Right ventricle myocardium superior (tissue), 1 donor: ENCODE data around the gene PPP1CA. TPM values are rescaled to one million over a fixed set of nuclear protein-coding genes. Genes with fewer than 3 reads are reported as not detected.

Experiments
- ATAC-seq: fragments of 200-7000 bp; cut with Tn5 transposase; one replicate; pipeline ENCODE4 v1.9.1; 2020; ENCODE audit warnings: mild to moderate bottlenecking; ENCODE audit not compliant: poor library complexity
- DNase-seq: peaks from one replicate; pipeline ENCODE4 v3.0.0-alpha.2; 2020
- intact Hi-C: fragments of 100-400 bp; cut with DNase I; formaldehyde crosslinking; loops from one replicate; pipeline ENCODE4 v1.11.2; 2022
- total RNA-seq: library from RNA; stranded (reverse); fragmentation: NEBNext Ultra II Directional; extraction: Animal tissue kit (Norgen Biotek cat#: 25700); gene quantifications from one replicate; pipeline ENCODE4 v1.2.1, GENCODE V29; 2021
- donor health status: DM: no; HTN: yes; CAD: no; lungs with severe emphysema.

Gene PPP1CA
- total RNA-seq, 1 donor from 2014 or later: 103 TPM

DNA sequence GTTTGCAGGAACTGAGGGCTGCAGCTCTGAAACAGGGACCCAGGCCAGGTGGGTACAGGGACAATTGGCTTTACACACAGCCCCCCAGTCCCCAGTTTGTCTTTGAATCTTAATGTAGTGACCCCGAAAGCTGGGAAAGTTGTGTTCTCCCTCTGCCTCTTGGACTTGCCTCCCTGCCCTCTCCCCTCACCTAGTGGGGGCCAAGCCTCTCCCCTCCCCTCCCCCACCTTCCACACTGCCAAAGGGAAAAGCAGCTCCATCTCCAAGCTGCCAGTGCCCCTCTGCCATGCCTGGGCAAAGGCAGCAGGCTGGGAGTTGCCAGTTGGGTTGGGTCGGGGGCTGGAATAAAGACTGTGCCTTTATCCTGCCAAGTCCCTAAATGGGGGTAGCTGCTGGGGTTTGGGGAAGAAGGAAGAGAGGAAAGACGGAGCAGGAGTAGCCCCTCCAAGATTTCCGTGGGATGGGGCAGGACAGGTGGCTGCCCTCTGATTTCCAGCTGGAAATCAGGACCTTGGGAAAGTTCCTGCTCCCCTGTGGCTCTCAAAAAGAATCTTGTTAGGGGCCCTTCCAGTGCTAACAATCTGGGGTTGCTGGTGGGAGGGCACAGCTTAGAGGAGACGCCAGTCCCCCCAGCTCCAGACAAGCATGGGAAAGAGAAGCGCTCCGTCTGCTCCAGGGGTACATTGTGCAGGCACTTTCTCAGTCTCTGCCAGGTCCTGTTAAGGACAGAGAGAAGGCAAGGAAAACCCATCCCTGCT, 25.4 kb downstream of the PPP1CA start:
- no peak for DNase-seq
- intact Hi-C loops: no loop called here
- ATAC-seq: no peak

DNA sequence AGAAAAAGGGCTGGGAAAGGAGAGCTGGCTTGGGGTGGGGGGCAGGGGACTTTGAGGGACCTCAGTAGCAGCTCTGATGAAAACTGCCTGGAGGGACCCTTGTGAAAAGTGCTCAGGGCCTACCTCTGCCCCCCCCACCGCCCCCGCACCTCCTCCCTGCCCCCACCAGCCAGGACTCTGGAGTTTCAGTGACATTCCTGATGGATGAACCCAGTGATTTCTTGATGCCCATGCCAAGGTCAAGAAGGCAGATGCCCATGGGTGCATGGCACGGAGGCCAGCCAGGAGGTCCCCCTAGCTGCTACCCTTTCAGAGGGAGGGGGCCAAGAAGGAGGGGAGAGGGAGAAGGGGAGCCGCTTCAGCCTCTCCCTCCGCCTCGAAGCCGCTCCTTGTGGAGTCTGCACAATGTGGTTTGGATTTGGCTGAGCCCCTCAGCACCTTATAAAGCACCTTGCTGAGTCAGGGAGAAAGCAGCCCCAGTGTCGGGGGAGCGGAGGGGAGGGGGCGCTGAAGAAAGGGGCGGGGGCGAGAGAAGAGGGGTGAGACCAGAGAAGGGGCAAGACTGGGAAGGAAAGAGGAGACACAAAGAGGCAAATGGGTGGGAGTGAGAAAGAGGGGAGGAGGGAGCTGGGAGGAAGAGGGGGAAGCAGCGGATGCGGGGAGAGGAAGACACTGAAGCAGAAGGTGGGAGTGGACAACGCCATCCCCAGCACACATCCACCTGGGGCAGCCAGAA, 26.2 kb downstream of the PPP1CA start:
- no peak for DNase-seq
- intact Hi-C loops: no loop called here

DNA sequence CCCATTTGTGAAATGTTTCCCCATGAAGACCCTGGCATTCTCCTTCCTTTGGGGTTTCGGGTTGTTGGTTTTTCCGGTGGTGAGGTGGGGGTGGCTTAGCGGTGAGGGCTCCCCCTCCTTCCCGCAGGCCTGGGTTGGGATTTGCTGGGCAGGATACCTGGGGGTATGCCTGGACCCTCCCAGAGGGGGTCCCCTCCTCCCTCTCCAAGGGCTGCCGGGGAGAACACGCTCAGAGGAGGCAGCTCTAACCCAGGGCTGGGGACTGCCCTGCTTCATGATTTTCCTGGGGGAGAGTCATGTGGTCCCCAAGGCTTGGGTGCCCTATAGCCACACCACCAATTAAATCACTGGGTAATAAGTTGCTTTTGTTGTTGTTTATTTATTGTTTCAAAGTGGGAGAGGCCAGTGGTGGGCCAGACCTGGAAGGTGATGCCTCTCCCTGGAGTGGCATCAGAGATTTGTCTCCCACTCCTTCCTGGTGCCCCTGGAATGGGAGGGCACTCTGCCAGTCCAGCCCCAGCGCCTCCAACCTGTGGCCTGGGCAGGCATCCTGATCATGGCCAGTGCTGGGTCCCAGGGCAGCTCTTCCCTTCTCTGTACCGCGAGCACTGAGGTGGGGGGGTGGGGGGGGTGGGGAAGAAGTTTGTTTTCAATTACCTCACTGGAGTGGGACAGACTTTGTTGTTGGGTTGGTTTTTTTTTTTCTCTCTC, 26.9 kb downstream of the PPP1CA start:
- DNase-seq (no peak), ATAC-seq (no peak)
- intact Hi-C loops: no loop called here

More for the DNA sequence above, 26.2 kb downstream of the PPP1CA start:
- ATAC-seq: no peak

DNA sequence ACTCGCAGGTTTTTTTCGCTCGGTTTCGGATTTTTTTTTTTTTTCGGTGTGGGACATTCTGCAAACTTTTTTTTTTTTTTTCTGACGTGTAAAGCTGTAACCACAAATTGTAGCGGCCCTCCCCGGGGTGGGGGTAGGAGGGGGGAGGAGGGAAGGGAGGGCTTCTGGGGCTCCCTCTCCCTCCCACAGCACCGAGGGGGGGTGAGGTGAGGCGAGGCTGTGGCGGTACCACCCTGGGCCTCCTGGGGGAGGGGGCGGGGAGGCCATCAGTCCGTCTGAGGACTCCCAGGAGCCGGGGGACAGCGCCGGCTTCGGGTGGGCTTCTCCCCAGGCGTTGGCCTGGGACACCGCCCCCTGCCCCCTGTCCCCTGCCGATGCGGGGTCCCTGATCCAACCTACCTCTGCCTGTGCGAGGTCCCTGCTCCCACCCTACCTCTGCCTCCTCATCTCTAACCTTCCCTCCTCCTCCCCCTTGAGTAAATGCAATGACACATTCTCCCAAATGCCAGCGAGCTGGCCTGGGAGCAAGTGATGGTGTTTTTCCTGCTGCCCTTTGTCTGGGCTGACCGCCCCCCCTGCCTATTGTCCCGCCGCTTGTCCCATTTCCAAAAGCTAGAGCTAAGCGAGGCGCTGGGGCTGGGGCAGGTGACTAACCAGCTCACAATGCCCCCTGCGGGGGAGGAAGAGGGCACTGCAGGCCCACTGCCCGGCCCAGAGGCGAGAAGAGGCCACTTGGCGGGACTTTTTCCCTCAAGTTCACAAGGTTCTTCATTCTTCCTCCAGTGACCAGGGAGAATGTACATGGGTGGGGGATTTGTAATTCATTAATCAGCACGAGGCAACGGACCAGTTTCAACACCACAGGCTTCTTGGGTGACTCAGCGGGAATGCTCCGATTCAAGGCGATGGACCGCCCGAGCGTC, 27.7 kb downstream of the PPP1CA start:
- DNase-seq: peak; percentile 79
- ATAC-seq: peak; percentile 53
- intact Hi-C loops: no loop called here

DNA sequence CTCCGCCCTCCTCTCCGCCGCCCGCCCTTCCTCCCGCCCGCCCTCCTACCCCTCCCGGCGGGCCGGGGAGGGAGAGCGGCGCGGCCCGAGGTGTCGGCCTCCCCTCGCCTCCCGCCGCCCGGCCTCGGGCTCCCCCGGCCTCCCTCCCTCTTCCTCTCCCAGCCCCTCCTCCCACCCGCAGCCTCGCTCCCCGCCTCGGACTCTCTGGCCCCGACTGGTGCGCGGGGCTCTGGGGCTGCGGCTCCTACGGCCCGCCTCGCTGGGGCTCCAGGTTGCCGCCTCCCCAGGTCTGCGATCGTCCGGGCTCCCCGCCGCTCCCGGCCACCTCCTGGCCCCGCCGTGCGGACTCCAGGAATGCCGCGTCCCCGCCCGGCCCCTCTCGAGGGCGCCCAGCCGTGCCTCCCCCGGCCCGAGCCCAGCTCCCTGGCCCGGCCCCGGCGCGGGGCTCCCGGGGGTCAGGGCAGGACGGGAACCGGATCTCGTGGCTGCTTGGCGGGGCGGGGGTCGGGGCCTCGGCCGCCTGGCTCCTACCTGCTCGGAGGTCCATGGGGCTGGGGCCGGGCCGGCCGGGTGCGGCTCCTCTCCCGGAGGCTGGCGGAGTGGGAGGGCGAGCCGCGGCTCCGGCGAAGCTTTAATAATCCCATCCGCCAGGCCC, 28.5 kb downstream of the PPP1CA start, which contains the start of gene CLCF1:
Gene CLCF1, minus strand, starts transcription at position 606 of the 655 bp plus-strand sequence. Its CDS starts 59 bp downstream, at position 547.
- peak; percentile 75 for DNase-seq
- intact Hi-C loops: no loop called here

DNA sequence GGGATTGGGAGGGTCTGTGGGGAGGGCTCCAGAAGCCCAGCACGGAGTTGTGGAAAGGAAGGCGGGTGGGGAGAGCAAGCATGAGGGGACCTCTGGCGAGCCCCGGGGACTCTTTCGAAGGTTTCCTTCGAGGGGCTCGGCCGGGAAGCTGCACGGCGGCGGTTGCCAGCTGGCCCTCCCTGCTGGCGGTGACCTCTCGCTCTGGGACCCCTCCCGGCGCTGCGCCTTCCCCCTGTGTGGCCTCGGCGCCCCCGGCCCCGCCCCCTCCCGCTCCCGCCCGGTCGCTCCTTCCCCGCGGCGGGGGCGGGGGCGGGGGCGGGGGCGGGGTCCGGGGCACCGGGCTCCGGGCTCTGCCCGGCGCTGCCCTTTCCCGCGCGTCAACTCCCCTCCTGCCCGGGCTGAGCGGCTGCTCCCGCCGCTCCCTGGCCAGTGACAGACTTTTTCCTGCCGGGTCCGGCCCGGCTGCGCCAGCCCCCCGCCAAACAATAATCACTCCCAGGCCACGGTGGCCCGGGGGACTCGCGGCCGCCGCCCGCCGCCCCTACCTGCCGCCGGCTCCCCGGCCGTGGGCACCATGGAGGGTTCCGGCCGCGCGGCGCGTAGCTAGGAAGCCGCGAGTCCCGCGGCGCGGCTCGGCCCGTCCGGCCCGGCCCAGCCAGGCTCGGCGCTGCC, 29.2 kb downstream of the PPP1CA start:
- intact Hi-C loops: no loop called here
- peak; percentile 59 for DNase-seq
- ATAC-seq: no peak

More for the DNA sequence above, 28.5 kb downstream of the PPP1CA start, which contains the start of gene CLCF1:
- peak; percentile 75 for ATAC-seq

DNA sequence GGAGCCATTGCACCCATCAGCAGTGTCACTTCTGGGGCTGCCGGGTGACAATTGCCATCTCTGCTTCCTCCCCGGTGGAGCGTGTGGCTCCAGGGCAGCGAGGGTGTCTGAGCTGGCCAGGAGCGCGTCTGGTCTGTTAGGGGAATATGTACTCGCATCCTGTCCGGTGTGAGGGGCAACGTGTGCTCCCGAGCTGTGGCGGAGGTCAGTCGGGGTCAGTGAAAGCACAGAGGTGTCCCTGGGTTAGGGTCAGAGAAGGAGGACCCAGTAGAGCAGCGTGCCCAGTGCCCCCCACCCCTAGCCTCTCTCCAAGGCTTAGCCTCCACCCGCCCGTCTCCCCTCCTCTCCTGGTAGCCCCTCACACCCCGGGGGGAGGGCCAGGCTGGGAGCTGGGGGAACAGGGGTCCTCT, 29.7 kb downstream of the PPP1CA start:
- intact Hi-C loops: no loop called here
- ATAC-seq (no peak), DNase-seq (no peak)

DNA sequence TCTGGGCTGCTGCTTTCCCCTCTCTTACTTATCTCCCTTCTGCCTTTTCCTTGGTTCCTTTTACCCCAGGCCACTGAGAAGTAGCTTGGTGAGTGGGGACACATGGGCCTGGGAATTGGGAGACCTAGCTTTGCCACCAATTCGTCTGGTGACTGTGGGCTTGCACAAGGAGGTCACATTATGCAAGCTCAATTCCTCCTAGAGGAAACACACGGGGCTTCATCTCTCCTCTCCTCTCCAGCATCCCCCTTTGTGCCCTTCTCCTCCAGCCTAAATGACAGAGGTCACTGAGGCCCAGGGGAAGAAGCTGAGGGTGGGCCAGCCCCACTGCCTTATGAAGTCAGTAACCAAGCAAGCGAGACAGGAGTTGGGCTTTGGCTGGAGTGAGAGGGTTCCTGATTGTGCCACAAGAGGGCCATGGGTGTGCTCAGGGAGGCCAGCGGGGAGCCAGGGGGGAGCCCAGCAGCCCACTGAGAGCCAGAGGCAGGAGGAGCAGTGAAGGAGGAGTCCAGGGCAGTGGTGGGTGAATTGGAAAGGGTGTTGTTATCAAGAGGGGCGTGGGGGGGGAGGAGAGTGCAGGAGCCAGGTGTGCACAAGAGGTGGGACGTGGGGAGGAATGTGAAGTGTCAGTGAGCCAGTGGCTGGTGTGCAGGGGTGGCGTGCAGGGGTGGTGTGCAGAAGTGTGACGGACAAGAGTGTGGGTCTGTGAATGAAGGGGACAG, 30.3 kb downstream of the PPP1CA start:
- intact Hi-C loops: no loop called here
- ATAC-seq (peak; percentile 15), DNase-seq (no peak)

DNA sequence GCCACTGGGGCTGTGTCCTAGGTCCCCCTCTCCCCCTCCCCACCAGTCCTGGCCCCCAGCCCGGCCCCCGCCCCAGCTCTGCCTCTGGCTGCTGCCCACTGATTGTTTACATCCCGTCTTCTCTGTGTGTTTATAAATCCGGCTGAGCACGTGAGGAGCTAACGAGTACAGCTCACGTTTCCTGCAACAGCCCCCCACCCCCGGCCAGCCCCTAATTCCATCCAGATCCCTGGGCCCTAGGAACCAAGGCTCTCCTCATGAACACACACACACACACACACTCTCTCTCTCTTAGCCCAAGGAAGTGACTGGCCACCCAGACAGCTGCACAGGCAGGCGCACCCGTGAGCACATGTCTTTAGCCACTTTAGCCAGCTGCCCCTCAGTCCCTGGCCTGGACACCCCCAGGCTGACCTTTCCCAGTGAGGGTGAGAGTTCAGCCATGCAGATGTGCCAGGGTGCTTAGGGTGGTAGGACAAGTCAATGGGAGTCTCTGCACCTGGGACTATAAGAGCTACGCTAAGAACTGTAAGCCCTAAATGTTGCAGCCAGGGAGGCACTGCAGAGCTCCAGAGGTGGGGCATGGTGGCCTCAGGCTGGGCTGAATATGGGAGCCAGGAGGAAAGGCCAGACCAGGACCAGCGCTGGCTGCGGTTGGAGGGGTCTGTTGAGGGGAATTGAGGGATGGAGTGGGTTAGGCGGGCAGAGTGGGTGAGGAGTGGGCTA, 31.1 kb downstream of the PPP1CA start:
- ATAC-seq (no peak), DNase-seq (no peak)
- intact Hi-C loops: no loop called here

DNA sequence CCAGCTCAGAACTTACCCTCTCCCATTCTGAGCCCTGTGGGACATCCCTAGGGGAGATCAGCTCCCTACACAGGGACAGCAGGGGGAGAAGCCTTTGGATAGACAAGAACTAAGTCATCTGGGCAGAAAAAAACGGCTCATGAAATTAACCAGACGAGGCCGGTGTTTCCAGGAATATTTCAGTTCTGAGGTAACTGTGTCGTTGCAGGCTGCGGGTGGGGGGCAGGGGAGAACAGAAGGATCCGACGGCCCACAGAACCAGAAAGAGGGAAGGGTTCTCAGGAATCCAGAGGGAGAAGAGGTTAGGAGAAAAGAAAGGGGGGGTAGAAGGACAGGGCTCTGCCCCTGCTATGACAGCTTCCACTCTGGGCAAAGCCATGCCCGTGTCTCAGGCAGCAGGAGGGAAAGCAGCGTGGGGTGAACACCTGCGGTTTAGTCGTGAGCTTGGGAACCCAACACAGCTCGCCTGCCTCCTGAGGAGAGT, 31.8 kb downstream of the PPP1CA start:
- no peak for ATAC-seq
- no peak for DNase-seq
- intact Hi-C loops: no loop called here

DNA sequence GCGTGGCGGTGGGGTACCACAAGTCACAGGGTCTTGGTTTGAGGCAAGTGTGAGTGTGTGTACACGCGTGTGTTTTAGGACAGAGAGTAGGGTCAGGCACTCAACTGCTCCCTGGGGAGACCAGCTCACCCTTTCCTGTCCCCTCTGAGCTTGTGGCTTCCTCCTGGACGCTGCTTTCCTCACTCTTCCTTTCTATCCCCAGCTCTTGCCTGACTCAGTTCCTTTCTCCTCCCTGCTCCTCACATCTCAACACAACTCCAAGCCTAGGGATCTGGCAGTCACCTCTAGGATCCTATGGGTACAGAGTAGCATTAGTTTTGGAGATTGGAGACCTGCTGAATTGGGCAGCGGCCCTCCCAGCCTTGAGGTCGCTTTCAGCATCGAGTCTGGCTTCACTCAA, 32.4 kb downstream of the PPP1CA start:
- ATAC-seq: no peak
- DNase-seq: no peak
- intact Hi-C loops: no loop called here

DNA sequence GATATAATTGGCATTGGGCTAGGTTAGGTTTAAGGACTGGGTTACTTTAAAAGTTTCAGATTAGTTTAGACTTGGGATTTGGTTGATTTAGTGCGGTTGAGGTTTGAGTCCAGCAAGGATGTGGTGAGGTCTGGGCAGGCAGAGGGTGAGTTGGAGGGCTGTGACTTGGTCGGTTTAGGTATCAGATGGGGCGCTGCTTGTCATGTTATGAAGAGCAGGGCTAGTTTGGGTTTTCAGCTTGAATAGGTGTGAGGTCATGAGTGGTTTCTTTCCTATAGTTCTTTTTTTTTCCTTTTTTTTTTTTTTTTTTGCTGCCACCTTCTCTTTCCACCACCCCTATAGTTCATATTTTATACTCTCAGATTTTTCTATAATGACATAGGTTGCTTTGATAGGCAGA, 33.0 kb downstream of the PPP1CA start:
- no peak for DNase-seq
- ATAC-seq: no peak
- intact Hi-C loops: no loop called here

DNA sequence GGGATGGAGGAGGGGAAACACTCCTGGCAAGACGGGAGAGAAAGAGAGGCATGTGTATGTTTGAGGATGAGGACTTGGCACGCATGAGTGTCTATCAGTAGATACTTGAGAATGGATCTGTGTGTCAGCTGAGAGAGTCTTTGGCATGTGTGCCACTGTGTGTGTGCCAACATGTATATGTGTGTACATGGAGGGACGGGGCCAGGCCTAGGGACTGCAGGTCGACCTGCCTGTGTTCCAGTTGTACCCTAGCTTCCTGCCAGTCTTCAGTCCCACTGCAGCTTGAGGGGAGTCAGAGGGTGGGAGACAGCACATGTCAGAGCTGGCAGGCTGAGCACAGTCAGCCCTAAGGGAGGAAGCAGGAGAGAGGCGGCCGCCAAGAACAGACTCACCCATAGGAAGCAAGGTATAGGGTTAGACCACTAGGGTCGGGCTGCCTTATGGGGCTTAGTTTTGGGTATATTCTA, 33.9 kb downstream of the PPP1CA start:
- DNase-seq (no peak), ATAC-seq (no peak)
- intact Hi-C loops: no loop called here

DNA sequence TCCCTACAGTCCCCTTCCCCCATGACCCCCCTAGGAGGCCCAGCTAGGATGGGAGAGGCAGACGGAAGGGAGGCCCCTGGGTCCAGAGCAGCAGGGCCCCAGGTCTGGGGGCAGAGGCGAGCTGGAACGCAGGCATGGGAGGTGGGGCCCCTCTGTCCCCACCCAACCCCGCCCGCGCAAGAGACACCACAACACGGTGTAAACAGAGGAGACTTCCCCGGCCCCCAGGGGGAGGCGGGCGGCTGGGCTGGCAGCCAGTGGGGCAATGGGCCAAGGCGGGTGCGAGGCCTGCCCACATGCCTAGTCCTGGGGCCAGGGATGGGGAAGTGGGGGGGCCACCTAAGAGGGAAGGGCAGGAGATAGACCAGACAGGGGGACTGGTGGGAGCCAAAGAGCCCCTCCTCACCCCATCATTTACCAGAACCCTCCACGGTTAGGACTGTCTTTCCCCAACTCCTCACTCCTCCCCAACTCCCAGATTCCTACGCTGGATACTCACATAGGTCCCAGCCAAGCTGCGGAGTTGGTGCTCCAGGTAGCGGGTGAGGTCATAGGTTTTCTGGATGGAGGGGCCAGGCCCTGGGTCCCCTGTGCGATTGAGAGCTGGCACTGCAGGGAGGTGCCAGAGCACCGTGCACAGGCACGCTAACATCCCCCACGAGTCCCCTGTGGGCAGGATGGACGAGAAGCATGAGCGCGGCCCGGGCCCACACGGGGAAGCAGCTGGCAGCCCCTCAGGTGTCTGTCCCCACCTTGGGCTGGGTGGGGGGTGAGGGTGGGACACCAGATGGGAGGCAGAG, 34.5 kb downstream of the PPP1CA start:
- DNase-seq (no peak), ATAC-seq (no peak)
- intact Hi-C loops: no loop called here

DNA sequence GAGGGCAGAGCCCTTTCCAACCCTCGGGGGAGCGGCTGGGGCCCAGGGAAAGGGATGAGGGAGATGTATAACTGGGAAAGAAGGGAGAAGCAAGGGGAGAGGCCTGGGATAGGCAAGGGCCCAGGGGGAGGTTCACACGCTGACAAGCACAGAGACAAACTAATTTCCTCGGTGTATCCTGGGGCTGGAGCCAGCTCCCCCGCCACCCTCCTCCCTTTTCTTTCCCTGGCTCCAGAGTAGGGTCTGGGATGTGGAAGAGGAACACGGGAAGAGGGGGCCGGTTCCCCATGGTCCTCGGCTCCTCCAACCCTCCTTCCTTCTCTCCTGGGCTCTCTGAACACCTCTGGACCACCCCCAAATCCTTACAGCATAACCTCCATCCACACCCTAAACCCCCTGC, 35.1 kb downstream of the PPP1CA start:
- intact Hi-C loops: no loop called here
- ATAC-seq (peak; percentile 30), DNase-seq (no peak)
